Kidney tubule cell (primary cell): ENCODE results near the gene MSLN.
A peak's percentile ranks its signal among the peaks of the same experiment; 100 is the strongest.

Experiments used
- DNase-seq: peaks from one replicate; pipeline ENCODE4 v3.0.0-alpha.2; 2018; ENCODE audit warnings: low spot score

Gene MSLN

GRCh38 chr16:776824-777223, 16.3 kb downstream of the MSLN start:
- no peak for DNase-seq

DNA sequence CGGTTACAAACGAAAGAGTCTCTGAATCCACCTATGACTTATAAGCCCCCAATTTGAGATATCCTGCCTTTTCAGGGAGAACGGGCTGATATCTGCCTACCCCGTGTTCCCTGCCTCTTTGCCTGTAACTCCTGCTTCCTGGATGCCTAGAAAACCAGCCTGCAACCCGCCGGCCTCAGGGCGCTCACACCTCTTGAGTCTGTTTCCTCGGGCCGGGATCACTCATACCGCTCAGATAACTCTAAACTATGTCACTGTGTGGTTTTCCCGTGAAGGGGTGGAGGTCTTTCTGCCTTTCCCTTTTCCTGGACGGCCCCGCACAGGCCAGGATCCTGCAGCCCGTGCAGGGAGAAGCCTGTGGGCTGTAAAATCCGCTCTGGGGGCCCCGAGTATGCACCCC, 17.3 kb downstream of the MSLN start:
- DNase-seq: peak; percentile 74

DNA sequence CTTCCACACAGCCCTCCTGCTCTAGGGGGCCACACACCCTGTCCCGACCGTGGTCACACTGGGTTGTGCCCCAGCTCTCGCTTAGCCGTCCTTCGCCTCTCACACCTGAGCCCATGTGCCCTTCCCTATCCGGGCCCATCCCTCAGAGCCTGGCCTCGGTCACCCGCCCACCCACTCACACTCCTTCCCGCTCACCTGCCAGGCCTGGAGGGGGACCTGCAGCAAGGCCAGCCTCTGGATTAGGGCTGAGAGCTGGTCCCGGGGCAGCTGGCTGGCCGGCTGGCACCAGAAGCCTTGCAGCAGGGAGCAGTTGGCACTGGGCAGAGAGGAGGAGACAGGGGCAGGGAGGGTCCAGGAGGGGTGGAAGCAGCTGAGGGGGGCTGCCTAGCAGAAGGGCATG, 17.9 kb downstream of the MSLN start:
- no peak for DNase-seq

DNA sequence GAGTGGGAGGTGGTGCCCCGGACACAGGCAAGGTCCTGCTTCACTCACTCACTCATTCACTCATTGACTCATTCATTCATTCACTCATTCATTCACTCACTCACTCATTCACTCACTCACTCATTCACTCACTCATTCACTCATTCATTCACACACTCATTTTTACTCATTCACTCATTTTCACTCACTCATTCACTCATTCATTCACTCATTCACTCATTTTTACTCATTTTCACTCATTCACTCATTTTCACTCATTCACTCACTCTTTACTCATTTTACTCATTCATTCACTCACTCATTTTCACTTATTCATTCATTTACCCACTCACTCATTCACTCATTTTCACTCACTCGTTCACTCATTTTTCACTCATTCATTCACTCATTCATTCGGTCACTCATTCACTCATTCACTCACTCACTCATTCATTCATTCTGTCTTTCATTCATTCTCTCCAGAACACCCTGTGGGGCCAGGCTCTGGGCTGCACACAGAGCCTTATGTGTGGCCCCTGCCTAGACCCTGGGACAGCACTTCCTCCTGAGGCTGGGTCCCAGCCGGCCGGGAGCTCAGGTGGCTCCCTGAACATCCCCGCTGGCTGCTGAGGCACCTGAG, 18.5 kb downstream of the MSLN start:
- DNase-seq: no peak

DNA sequence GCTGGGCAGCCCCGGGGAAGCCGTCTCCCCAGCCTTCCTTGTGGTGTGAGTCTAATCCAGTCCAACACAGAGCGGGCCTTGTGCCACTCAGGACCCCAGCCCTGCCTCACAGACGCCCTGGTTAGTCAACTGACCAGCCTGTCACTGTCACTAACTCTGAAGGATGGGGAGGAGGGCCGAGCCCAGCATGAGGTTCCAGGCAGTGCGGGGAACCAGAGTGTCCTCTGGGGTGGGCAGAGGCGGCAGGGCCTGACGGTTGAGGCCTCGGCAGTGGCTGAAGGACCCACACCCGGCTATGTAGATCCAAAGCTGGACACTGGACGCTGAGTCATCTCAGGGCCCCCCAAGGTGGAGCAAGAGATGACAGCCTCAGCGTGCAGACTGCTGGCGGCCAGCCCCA, 19.0 kb downstream of the MSLN start:
- DNase-seq: no peak

- no peak for DNase-seq
Observed at GRCh38 chr16:780296-780695, 19.8 kb downstream of the MSLN start.

DNA sequence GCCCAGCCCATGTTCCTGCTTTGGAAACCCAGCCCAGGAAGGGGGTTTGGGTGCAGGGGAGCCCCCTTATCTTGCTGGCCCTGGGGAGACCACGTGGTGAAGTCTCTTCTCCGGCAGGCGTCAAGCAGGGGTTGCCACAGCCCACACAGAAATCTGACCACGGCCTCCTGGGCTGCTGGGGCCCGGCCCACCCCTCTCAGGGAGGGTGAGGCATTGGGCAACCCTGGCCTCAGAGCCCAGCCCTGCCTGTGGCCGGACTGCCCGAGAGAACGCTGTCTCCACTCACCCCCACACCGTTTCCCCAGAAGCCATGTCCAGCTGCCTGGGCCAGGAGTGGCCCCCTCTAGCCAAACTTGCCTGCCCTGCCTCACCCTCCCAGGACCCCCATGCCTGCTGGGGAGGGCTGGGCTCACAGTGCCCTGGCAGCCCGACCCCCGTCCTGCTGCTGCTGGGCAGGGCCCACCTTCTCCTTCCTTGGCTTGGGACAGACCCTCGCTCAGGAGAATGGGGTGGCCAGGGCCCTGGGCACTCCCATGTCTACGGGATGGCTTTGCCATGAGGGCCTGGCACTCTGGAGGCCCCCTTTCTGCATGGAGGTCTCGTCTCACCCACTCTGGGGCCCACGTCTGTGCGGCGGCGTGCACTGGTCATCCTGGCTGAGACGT, 20.9 kb downstream of the MSLN start:
- no peak for DNase-seq

- DNase-seq: no peak
Observed at GRCh38 chr16:782258-782657, 21.7 kb downstream of the MSLN start.

- peak; percentile 40 for DNase-seq
Observed at GRCh38 chr16:782766-783403, 22.4 kb downstream of the MSLN start.

GRCh38 chr16:783404-784161, 23.0 kb downstream of the MSLN start:
- peak; percentile 14 for DNase-seq

DNA sequence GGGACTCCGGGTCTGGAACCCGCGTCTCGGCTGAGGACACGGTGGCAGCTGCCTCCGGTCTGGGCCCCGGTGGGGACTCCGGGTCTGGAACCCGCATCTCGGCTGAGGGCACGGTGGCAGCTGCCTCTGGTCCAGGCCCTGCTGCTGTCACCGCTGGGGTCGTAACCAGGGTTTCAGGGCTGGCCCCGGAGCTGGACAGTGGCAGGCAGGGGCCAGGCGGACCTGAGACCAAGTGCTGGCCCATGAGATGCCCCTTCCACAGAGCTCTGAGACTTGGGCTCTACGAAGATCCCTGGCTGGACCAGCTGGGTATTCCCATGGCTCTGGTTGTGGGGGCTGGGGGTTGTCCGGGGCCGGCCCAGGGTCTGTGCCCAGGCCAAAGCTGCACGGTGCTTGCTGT, 23.9 kb downstream of the MSLN start:
- no peak for DNase-seq

- DNase-seq: peak; percentile 72
Observed at GRCh38 chr16:785563-786535, 25.3 kb downstream of the MSLN start.

- DNase-seq: no peak
Observed at GRCh38 chr16:787321-787966, 26.9 kb downstream of the MSLN start.

DNA sequence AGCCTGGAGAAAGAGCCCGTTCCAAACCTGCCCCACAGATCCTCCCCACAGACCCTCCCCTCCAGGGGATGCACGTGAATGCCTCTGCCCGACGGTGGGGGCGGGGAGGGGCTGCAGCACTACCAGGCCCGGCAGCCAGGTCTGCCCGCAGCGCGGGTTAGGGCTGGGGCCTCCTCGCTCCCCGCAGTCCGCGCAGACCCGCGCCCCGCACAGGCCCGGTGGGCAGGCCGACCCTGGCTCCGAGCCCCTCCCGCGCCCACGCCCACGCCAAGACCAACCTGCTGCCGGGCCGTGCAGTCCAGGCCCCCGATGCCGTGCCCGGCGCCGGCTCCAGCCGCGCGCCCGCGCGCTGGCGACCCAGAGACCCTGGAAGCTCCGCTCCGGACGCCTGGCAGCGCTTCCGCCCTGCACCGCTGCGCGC, 27.5 kb downstream of the MSLN start, which contains the start of gene RPUSD1:
TSS of gene RPUSD1 (minus strand) at position 404 of the 421 bp plus-strand sequence. CDS start 644 bp downstream, outside the sequence.
- DNase-seq: no peak

- DNase-seq: peak; percentile 94
Observed at GRCh38 chr16:788399-789126, 28.0 kb downstream of the MSLN start, which contains the start of gene CHTF18. TSS of gene CHTF18 (plus strand) at chr16:788620. CDS start at chr16:788685, 65 bp downstream.

DNA sequence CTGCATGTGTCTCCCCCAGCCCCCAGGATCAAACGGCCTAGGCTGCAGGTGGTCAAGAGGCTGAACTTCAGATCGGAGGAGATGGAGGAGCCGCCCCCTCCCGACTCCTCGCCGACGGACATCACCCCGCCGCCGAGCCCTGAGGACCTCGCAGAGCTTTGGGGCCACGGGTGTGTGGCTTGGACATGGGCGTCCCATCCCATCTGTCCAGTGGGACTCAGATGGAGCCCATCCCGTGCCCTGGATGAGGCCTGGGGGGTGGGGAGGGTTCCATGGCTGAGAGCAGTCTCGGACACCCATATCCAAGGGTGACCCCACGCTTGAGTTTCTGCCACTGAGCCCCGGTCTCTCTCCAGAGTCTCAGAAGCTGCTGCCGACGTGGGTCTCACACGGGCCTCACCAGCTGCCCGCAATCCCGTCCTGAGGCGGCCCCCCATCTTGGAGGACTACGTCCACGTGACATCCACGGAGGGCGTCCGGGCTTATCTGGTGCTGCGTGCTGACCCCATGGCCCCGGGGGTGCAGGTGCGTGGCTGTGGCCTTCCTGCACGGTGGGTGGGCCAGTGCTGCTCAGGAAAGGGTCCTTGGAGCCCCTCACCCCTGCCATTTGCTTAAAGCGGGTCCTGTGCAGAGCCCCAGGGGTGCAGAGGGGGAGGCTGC, 28.8 kb downstream of the MSLN start:
- no peak for DNase-seq

GRCh38 chr16:790086-790485, 29.6 kb downstream of the MSLN start:
- no peak for DNase-seq

GRCh38 chr16:791131-791530, 30.6 kb downstream of the MSLN start:
- no peak for DNase-seq

DNA sequence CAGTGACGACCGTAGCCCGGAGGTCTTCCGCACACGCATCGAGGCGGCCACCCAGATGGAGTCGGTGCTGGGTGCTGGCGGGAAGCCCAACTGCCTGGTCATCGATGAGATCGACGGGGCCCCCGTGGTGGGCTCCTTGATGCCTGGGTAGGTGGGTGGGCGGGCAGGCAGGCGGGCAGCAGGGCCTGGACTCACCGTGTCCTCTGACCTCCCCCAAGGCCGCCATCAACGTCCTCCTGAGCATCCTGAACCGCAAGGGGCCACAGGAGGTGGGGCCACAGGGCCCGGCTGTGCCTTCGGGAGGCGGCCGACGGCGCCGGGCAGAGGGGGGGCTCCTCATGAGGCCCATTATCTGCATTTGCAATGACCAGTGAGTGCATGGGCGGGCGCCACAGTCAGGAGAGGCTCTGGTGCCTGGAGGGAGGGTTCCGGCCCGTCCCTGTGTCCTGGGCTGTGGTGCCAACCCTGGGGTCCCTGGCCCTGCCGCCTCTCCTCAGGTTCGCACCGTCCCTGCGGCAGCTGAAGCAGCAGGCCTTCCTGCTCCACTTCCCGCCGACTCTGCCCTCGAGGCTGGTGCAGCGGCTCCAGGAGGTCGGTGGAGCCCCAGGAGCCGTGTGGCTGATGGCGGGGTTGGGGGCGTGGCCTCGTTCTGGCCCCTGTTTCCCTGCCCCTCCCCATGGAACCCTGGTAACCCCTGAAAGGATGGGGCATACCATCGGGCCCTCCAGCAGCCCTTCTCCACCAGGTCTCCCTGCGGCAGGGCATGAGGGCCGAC, 31.9 kb downstream of the MSLN start:
- DNase-seq: no peak
